GM23338 (cell line): ENCODE results near the gene BCAP31. TPM values are rescaled to one million over a fixed set of nuclear protein-coding genes. Genes with fewer than 3 reads are reported as not detected.

Source experiments
- ATAC-seq: fragments of 200-7000 bp; cut with Tn5 transposase; 3 replicates; pipeline ENCODE4 v1.9.1; 2020
- DNase-seq: peaks from one replicate; pipeline ENCODE4 v3.0.0-alpha.2; 2015; ENCODE audit warnings: low spot score
- H2AFZ ChIP-seq: fragments of 200-600 bp; sonication (generic); 2 replicates; pipeline ENCODE4 v1.8.0; 2016; ENCODE audit warnings: antibody characterized with exemption, mild to moderate bottlenecking, moderate library complexity
- H3F3A ChIP-seq: fragments of 200-600 bp; sonication (generic); replicated peaks from 2 replicates; pipeline ENCODE4 v1.8.0; 2017; ENCODE audit warnings: antibody characterized with exemption, mixed run types, low read depth
- H3K27ac ChIP-seq: fragments of 200-600 bp; sonication (generic); 2 replicates; pipeline ENCODE4 v1.6.1; 2016; ENCODE audit warnings: low read depth
- H3K27me3 ChIP-seq: fragments of 200-600 bp; sonication (generic); 2 replicates; pipeline ENCODE4 v1.8.0; 2016; ENCODE audit warnings: mild to moderate bottlenecking, mixed run types, moderate library complexity; ENCODE audit not compliant: insufficient read depth
- H3K36me3 ChIP-seq: fragments of 200-600 bp; sonication (generic); 2 replicates; pipeline ENCODE4 v1.8.0; 2016; ENCODE audit warnings: mild to moderate bottlenecking; ENCODE audit not compliant: insufficient read depth
- H3K4me1 ChIP-seq: fragments of 200-600 bp; sonication (generic); 2 replicates; pipeline ENCODE4 v1.8.0; 2016; ENCODE audit warnings: mild to moderate bottlenecking, moderate library complexity; ENCODE audit not compliant: insufficient read depth
- H3K4me2 ChIP-seq: fragments of 200-600 bp; sonication (generic); 2 replicates; pipeline ENCODE4 v1.7.1; 2017; ENCODE audit warnings: mixed run types
- H3K4me3 ChIP-seq: fragments of 200-600 bp; sonication (generic); 2 replicates; pipeline ENCODE4 v1.6.1; 2016; ENCODE audit warnings: mixed run types
- H3K79me2 ChIP-seq: fragments of 200-600 bp; sonication (generic); replicated peaks from 2 replicates; pipeline ENCODE4 v1.8.0; 2017; ENCODE audit warnings: mild to moderate bottlenecking; ENCODE audit not compliant: insufficient read depth
- H3K9me2 ChIP-seq: fragments of 200-600 bp; sonication (generic); 2 replicates; pipeline ENCODE4 v1.8.0; 2017; ENCODE audit not compliant: insufficient read depth
- H4K20me1 ChIP-seq: fragments of 200-600 bp; sonication (generic); replicated peaks from 2 replicates; pipeline ENCODE4 v1.8.0; 2017; ENCODE audit warnings: mild to moderate bottlenecking; ENCODE audit not compliant: insufficient read depth
- H3K27ac Mint-ChIP-seq: 2 replicates; pipeline ENCODE4 v1.8.0; 2020; ENCODE audit warnings: inconsistent platforms, mild to moderate bottlenecking, moderate library complexity, mixed read lengths
- H3K27me3 Mint-ChIP-seq: 3 replicates; pipeline ENCODE4 v1.8.0; 2022; ENCODE audit warnings: low read depth, mild to moderate bottlenecking, moderate library complexity, mixed read lengths, inconsistent platforms; ENCODE audit not compliant: insufficient read depth, poor library complexity
- H3K36me3 Mint-ChIP-seq: 3 replicates; pipeline ENCODE4 v1.8.0; 2021; ENCODE audit warnings: low read depth, mild to moderate bottlenecking, inconsistent platforms, moderate library complexity, mixed read lengths
- H3K4me1 Mint-ChIP-seq: 3 replicates; pipeline ENCODE4 v1.8.0; 2020; ENCODE audit warnings: mild to moderate bottlenecking, inconsistent platforms, mixed read lengths
- H3K4me3 Mint-ChIP-seq: 3 replicates; pipeline ENCODE4 v1.8.0; 2021; ENCODE audit warnings: moderate library complexity, mild to moderate bottlenecking, inconsistent platforms, mixed read lengths
- H3K9me3 Mint-ChIP-seq: 3 replicates; pipeline ENCODE4 v1.8.0; 2020; ENCODE audit warnings: moderate library complexity, mild to moderate bottlenecking, inconsistent platforms, mixed read lengths
- CREB1 ChIP-seq: fragments of 250-450 bp; sonication (Bioruptor Pico); IDR thresholded peaks from 2 replicates; pipeline ENCODE4 v1.5.0; 2020; ENCODE audit warnings: low read depth, mild to moderate bottlenecking, moderate library complexity
- EZH2 ChIP-seq: fragments of 200-600 bp; sonication (generic); IDR thresholded peaks from one replicate; pipeline ENCODE4 v1.8.0; 2017; ENCODE audit warnings: antibody characterized with exemption, mild to moderate bottlenecking, low read depth; ENCODE audit not compliant: unreplicated experiment
- POLR2AphosphoS5 ChIP-seq: IDR thresholded peaks from 2 replicates; pipeline ENCODE4 v1.6.1; 2016; ENCODE audit warnings: antibody characterized with exemption, low read depth
- REST ChIP-seq: IDR thresholded peaks from one replicate; pipeline ENCODE4 v1.6.1; 2018; ENCODE audit warnings: antibody characterized with exemption; ENCODE audit not compliant: unreplicated experiment
- polyA plus RNA-seq: library from polyadenylated mRNA; unstranded; fragments of >200 nt; fragmentation: Nextera tagmentation; extraction: Ambion mirVana; gene quantifications from 2 replicates; pipeline ENCODE4 v1.2.1, GENCODE V29; 2016
- total RNA-seq: library from RNA; depleted of rRNA; stranded (reverse); fragments of >200 nt; shearing (Covaris generic); gene quantifications from 2 replicates; pipeline ENCODE4 v1.2.3, GENCODE V29; 2014
- TF ChIP-seq, protein P1 (sequence below), 2 experiments: fragments of 200-600 bp in 1 of 2; sonication (generic) in 1 of 2; conservative IDR thresholded peaks; 2 replicates each; pipeline versions ENCODE4 v1.5.1 to v1.6.1; 2016 to 2017; ENCODE audit warnings: antibody characterized with exemption in 2 of 2, low read depth in 2 of 2, mild to moderate bottlenecking in 2 of 2, moderate library complexity in 1 of 2

Gene BCAP31
- total and polyA plus RNA-seq, 2 experiments from 2014 or later = 85.0 to 145 TPM

GRCh38 chrX:153689654-153690465 is 34.3 kb downstream of the BCAP31 start:
- H3K4me1 Mint-ChIP-seq = peaks cover 13% of the 10 kb centered on the region
- Histone ChIP-seq H3K36me3 (no peaks in the 10 kb centered on the region), H3K4me3 (peak overlapping the region; percentile 48)

DNA sequence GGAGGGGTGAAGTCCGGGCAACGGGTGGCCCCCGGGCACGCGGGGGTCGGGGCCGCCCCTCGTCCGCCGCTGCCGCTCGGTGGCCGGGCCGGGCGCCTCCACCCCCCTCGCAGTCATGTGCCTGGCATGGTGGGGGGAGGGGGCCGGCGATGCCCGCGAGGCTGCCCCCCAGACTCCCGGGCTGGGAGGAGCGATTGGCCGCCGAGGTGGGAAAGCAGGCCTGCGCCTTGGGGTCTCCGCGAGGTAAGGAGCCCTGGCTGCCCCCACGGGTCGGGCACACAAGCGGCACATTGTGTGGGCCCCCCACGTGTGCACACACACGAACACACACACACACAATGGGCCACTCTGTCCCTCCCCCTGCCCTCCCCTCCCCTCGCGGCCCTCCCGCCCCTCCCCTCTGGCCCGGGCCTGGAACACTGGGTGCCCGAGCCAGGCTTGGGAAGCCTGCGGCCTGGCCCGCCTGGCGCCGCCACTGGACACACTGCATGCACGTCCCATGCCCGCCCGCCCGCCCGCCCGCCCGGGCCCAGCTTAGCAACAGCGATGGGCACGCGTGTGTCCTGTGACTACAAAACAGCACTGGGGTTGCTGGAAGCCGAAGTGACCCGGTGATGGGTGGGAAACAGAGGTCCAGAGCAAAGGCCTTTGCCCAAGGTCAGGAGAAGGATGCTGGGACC is 35.1 kb downstream of the BCAP31 start:
- Mint-ChIP-seq H3K4me3 (peak overlapping the region; percentile 66), H3K36me3 (peaks cover 6% of the 10 kb centered on the region; the same call in 2 of the 3 replicates), H3K9me3 (peaks cover under 1% of the 10 kb centered on the region; the same call in 1 of the 3 replicates), H3K4me1 (peaks cover 13% of the 10 kb centered on the region), H3K27ac (no peak overlapping the region), H3K27me3 (peaks cover 4% of the 10 kb centered on the region)
- Histone ChIP-seq H3K4me2 (peak overlapping the region; percentile 66; the same call in 1 of the 2 replicates), H3K36me3 (no peaks in the 10 kb centered on the region), H3K79me2 (no peaks in the 10 kb centered on the region), H3K27ac (no peak overlapping the region), H3K4me3 (peak overlapping the region; percentile 48), H3K4me1 (no peaks in the 10 kb centered on the region; the same call in 1 of the 2 replicates), H4K20me1 (no peaks in the 10 kb centered on the region), H2AFZ (no peak overlapping the region), H3K9me2 (no peaks in the 10 kb centered on the region), H3K27me3 (no peaks in the 10 kb centered on the region), H3F3A (no peaks in the 10 kb centered on the region)
- ATAC-seq (peak; percentile 2; the same call in 1 of the 3 replicates), DNase-seq (no peak)
- no peak for TF ChIP-seq POLR2AphosphoS5
- TF ChIP-seq CREB1 (CRISPR knock-in tag) = no peak
- TF ChIP-seq REST = no peak
- TF ChIP-seq EZH2 = no peak

More at GRCh38 chrX:153689654-153690465, 34.3 kb downstream of the BCAP31 start:
- H2AFZ ChIP-seq = no peak overlapping the region
- H3F3A ChIP-seq = no peaks in the 10 kb centered on the region
- H3K27ac ChIP-seq = no peak overlapping the region
- H3K4me3 Mint-ChIP-seq = peak overlapping the region; percentile 66
- H3K79me2 ChIP-seq = no peaks in the 10 kb centered on the region
- TF ChIP-seq POLR2AphosphoS5 = no peak
- TF ChIP-seq, protein P1, sequence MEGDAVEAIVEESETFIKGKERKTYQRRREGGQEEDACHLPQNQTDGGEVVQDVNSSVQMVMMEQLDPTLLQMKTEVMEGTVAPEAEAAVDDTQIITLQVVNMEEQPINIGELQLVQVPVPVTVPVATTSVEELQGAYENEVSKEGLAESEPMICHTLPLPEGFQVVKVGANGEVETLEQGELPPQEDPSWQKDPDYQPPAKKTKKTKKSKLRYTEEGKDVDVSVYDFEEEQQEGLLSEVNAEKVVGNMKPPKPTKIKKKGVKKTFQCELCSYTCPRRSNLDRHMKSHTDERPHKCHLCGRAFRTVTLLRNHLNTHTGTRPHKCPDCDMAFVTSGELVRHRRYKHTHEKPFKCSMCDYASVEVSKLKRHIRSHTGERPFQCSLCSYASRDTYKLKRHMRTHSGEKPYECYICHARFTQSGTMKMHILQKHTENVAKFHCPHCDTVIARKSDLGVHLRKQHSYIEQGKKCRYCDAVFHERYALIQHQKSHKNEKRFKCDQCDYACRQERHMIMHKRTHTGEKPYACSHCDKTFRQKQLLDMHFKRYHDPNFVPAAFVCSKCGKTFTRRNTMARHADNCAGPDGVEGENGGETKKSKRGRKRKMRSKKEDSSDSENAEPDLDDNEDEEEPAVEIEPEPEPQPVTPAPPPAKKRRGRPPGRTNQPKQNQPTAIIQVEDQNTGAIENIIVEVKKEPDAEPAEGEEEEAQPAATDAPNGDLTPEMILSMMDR (conservative IDR thresholded peaks at IDR 0.05; ENCODE audit: low read depth in 2 of 2) = peak; percentile 14 to 41; a peak in 3 of 4 replicates
- H3K9me3 Mint-ChIP-seq = peaks cover 3% of the 10 kb centered on the region; the same call in 1 of the 3 replicates
- no peaks in the 10 kb centered on the region for H4K20me1 ChIP-seq
- H3K36me3 Mint-ChIP-seq = peaks cover 9% of the 10 kb centered on the region; the same call in 2 of the 3 replicates
- H3K4me2 ChIP-seq = peak overlapping the region; percentile 66; the same call in 1 of the 2 replicates
- H3K27ac Mint-ChIP-seq = no peak overlapping the region
- DNase-seq (no peak), ATAC-seq (peak; percentile 26)
- no peaks in the 10 kb centered on the region; the same call in 1 of the 2 replicates for H3K4me1 ChIP-seq
- no peaks in the 10 kb centered on the region for H3K9me2 ChIP-seq
- H3K27me3 ChIP-seq = no peaks in the 10 kb centered on the region
- peaks cover 4% of the 10 kb centered on the region for H3K27me3 Mint-ChIP-seq
